Cardiac fibroblast (primary cell): Measurements from ENCODE around the gene SLC9B2.

Experiments
- DNase-seq, 2 donors: peaks; one replicate each; pipeline versions ENCODE4 v3.0.0 to v3.0.0-alpha.2; 2010; ENCODE audit warnings: low read depth in 2 of 2
- H3K4me3 ChIP-seq, 2 donors: replicated peaks in 1 of 2; 1 replicate in 1 of 2; 2 replicates in 1 of 2; pipeline ENCODE4 v1.5.1; 2011; ENCODE audit warnings: low read depth in 2 of 2, low read length in 2 of 2, mild to moderate bottlenecking in 2 of 2, moderate library complexity in 1 of 2
- TF ChIP-seq, protein P1 (sequence below): IDR thresholded peaks from one replicate; pipeline ENCODE4 v1.5.1; 2011; ENCODE audit warnings: low read depth, mild to moderate bottlenecking, low read length, inconsistent platforms

The SLC9B2 gene

DNA sequence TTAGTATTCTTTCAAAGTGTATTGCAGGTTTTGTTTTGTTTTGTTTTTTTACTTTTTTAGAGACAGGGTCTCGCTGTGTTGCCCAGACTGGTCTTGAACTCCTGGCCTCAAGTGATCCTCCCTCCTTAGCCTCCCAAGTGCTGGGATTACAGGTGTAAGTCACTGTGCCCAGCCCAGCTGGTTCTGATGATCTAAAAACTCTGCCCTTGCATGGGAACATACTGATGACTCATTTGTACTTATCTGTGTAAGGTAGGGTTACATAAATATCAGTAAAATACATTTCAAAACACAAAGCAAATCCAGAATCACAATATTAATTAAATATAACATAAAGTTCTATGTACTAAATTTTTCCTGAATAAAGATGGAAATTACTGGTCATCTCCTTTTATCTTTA lies 49.7 kb downstream of the SLC9B2 start:
- DNase-seq = peak in 1 of 2 donors; percentile 18
- TF ChIP-seq, protein P1, sequence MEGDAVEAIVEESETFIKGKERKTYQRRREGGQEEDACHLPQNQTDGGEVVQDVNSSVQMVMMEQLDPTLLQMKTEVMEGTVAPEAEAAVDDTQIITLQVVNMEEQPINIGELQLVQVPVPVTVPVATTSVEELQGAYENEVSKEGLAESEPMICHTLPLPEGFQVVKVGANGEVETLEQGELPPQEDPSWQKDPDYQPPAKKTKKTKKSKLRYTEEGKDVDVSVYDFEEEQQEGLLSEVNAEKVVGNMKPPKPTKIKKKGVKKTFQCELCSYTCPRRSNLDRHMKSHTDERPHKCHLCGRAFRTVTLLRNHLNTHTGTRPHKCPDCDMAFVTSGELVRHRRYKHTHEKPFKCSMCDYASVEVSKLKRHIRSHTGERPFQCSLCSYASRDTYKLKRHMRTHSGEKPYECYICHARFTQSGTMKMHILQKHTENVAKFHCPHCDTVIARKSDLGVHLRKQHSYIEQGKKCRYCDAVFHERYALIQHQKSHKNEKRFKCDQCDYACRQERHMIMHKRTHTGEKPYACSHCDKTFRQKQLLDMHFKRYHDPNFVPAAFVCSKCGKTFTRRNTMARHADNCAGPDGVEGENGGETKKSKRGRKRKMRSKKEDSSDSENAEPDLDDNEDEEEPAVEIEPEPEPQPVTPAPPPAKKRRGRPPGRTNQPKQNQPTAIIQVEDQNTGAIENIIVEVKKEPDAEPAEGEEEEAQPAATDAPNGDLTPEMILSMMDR = no peak
- H3K4me3 ChIP-seq = no peak overlapping the region

DNA sequence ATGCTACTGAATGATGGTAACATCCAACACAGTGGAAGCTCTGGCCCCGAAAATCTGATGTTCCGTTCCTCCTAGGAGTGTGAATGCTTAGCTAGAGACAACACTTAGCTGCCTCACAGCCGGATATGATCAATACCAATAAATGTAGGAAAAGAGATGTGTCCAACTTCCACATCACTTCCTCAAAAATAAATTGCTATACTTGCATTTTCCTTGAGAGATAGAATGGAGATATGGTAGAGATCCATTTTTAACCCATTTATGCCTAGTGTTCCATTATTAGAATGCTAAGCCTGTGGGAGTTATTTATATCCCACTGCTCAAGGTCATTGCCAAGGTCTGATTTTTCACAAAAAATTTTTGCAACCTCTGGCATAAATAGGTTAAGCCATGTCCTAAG lies 51.6 kb downstream of the SLC9B2 start:
- TF ChIP-seq, protein P1 = no peak
- no peak overlapping the region for H3K4me3 ChIP-seq
- no peak for DNase-seq

DNA sequence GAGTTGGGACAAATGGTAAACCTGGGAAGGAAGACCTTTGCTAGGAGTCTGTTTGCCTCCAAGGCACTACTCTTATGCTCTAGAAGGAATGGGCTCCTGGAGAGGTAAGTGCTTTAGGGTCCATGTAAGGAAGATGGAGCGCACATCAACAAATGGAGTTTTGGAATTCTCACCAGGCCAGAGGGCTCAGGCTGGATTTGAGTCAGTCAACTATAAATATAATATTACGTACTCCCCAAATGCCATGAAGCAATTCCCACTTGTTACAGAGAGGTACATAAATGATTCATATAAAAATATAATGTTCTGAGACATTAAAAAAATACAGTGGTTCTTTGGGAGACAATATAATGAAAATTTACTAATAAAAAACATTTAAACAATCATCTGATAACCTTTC lies 55.4 kb downstream of the SLC9B2 start:
- TF ChIP-seq, protein P1 = no peak
- H3K4me3 ChIP-seq = no peak overlapping the region
- no peak for DNase-seq

DNA sequence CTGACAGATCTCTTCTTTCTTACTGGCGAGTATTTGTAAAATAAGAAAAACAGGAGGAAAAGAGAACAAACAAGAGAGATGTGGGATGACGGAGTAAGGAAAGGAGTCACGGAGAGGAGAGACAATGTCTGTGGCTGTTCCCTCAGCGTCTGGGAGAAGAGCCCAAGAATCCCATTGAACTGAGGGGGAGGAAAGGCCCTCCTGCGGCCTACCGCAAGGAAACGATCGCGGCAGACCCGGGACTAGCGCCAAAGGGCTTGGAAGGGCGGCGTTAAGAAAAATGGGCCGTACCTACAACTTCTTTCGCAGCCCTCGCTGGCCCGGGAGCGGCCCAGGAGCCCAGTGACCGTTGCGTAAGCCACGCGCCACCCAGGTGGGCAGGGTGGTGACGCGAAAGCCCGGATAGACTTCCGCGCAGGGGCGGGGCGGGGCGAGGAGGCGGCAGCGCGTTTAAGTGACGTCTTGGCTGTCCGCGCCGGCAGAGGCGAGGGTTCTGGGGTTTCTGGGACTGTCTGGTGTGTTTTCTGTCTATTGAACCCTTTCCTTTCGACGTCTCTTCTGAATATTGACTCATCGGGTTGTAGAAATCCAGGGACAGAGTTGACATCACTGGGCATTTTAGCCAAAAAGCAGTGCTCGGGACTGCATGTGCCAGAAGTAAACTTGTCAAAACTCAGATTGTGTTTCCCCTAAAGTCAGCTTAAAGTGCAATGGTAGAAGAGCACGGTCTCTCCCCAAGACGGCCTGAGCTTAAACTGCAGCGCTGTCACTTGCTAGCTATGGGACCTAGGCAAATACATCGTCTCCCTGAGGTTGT lies 57.0 kb downstream of the SLC9B2 start, which contains the start of gene SLC9B1:
Gene SLC9B1, minus strand, starts transcription at position 398 of the 817 bp plus-strand sequence. CDS start 27,994 bp downstream, outside the sequence.
- DNase-seq = peak; percentile 99
- TF ChIP-seq, protein P1 = no peak
- H3K4me3 ChIP-seq = peak within 1 kb of the TSS; percentile 40 to 47

DNA sequence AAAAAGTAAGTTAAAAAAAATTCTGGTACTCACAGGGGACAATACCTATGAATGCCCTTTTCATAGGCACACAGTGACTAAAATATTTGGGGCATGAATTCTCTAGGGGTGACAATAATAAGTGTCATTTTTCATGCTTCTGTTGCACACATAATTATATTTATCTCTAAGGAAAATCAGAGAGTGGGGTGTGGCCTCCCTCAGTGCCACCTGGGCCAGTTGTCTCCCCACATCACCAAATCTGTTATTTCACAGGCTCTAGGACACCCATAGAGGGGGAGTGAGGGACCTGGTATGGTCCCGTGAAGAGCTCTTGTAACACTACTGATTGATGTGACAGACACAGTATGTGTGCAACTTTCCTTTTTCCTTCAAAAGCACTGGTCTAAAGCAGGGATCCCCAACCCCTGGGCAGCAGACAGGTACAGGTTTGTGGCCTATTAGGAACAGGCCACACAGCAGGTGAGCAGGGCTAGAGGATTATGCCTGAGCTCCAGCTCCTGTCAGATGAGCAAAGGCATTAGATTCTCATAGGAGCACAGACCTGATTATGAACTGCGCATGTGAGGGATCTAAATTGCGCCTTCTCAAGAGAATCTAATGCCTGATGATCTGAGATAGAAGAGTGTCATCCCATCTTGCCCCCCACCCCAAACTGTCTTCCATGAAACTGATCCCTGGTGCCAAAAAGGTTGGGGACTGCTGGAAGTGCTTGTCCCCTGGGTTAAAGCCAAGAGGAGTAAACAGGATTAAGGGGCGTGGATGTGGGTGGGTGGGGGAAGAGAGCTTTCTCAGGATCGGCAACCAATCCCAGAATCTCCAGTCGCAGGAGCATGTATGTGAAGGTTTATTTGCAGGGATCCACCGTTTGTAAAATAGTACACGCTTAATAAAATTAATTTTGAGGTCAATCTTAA lies 57.9 kb downstream of the SLC9B2 start:
- peak in 1 of 2 donors; percentile 70 for DNase-seq
- TF ChIP-seq, protein P1 = no peak
- H3K4me3 ChIP-seq = peak overlapping the region; percentile 40 to 47

DNA sequence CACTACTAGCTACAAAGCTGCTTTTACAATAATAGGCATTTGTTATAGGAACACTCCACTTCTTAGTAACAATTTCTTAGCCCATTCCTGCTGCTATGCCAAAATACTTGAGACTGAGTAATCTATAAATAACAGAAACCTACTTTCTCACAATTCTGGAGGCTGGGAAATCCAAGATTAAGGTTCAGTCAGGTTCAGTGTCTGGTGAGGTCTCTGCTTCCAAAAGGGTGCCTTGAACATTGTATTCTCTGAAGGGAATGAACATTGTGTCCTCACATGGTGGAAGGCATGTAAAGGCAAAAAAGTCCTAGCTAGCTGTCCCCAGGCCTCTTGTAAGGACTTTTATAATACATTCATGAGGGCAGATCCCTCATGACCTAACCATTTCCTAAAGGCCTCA lies 64.0 kb downstream of the SLC9B2 start:
- DNase-seq = peak; percentile 15 to 18
- H3K4me3 ChIP-seq = no peak overlapping the region
- TF ChIP-seq, protein P1 = no peak
